Esophagus squamous epithelium (tissue), 5 donors: ENCODE results near the gene FAM124A. TPM values are rescaled to one million over a fixed set of nuclear protein-coding genes. Genes with fewer than 3 reads are reported as not detected.
A peak's percentile ranks its signal among the peaks of the same experiment; 100 is the strongest.

Experiments used
- DNase-seq: peaks from one replicate; lab custom pipeline; 2025; lab: John Stamatoyannopoulos, UW
- H3K27ac ChIP-seq, 4 donors: fragments of 200-600 bp; sonication (generic); one replicate each; pipeline ENCODE4 v1.5.1; 2016 to 2019; ENCODE audit warnings: mild to moderate bottlenecking in 1 of 4
- H3K27me3 ChIP-seq, 4 donors: fragments of 200-600 bp; sonication (generic); 1 replicate in 3 of 4; 2 replicates in 1 of 4; pipeline versions ENCODE4 v1.5.1 to v1.6.0; 2017 to 2021; ENCODE audit warnings: antibody characterized with exemption in 1 of 4
- H3K36me3 ChIP-seq, 3 donors: fragments of 200-600 bp; sonication (generic); one replicate each; pipeline ENCODE4 v1.5.1; 2016 to 2019
- H3K4me1 ChIP-seq, 3 donors: fragments of 200-600 bp; sonication (generic); one replicate each; pipeline ENCODE4 v1.5.1; 2017 to 2019
- H3K4me3 ChIP-seq, 4 donors: fragments of 200-600 bp; sonication (generic); 1 replicate in 3 of 4; 2 replicates in 1 of 4; pipeline ENCODE4 v1.5.1; 2016 to 2019; ENCODE audit warnings: mild to moderate bottlenecking in 2 of 4, moderate library complexity in 1 of 4
- H3K9me3 ChIP-seq, 3 donors: fragments of 200-600 bp; sonication (generic); one replicate each; pipeline ENCODE4 v1.5.1; 2016 to 2019
- POLR2A ChIP-seq, 4 donors: fragments of 450-650 bp; IDR thresholded peaks; one replicate each; pipeline ENCODE4 v1.6.1; 2017; ENCODE audit warnings: antibody characterized with exemption in 4 of 4, mild to moderate bottlenecking in 4 of 4, moderate library complexity in 3 of 4
- WGBS, 2 donors: methylation state at CpG; one replicate each; pipeline ENCODE4 v1.1.5; 2018; 5-methylcytosine and 5-hydroxymethylcytosine counted together
- intact Hi-C: fragments of 100-400 bp; cut with DNase I; formaldehyde crosslinking; loops from one replicate; pipeline ENCODE4 v1.15.0; 2022
- total RNA-seq, 4 donors: library from RNA; depleted of rRNA; stranded (reverse); fragments of >200 nt; gene quantifications; one replicate each; pipeline ENCODE4 v1.1.0, GENCODE V29; 2016
- TF ChIP-seq, protein P1 (sequence below), 6 experiments: fragments of 450-650 bp in 4 of 6; fragments of 200-600 bp in 2 of 6; sonication (generic) in 2 of 6; IDR thresholded peaks; one replicate each; pipeline ENCODE4 v1.5.1; 2016 to 2019; ENCODE audit warnings: antibody characterized with exemption in 6 of 6, mild to moderate bottlenecking in 4 of 6, moderate library complexity in 4 of 6
- donor health status: DM: yes; HTN: yes; CAD: no.

Gene FAM124A
- total RNA-seq, 4 donors from 2014 or later, result 0.45 to 2.5 (median 1.3) TPM

DNA sequence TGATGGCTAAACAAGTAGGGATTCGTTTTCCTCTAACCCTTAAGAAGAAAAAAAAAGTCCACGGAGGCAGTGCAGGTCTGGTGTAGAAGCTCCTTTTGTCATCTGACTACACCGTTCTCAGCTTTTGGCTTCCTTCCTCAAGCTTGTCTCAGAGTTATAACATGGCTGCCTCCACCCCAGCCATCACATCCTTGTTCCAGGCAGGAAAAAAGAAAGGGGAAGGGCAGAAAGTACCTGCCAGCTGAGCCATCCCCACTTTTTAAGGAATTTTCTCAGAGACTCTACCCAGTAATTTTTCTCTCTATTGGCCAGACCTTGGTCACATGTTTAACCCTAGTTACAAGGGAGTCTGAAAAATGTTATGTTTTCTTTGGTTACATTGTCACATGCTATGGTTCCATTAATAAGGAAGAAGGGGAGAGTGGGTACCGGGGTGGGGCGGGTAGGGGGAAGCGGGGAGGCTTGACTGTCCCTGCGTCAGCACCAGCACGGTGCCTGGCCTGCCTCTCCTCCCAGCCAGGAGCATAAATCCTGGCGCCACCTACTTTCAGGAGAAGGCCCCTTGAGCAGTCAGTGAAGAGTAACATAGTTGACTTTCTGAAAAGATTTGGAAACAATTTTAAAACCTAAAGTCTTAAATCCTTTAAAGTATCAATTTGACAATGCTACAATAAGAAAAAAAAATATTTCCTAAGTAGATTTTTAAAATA is 11.1 kb downstream of the FAM124A start:
- Histone ChIP-seq H3K4me1 (peaks cover 0 to 17% (median 3%) of the 10 kb centered on the region in 3 donors), H3K27ac (no peak overlapping the region), H3K27me3 (peaks cover 0 to 6% (median 0%) of the 10 kb centered on the region in 4 donors), H3K9me3 (no peaks in the 10 kb centered on the region), H3K36me3 (no peaks in the 10 kb centered on the region), H3K4me3 (no peak overlapping the region)
- 87 to 92% methylated on average over 5 to 9 of the region's 9 CpGs for WGBS, 2 donors
- TF ChIP-seq POLR2A (IDR thresholded peaks at IDR 0.05), result no peak
- TF ChIP-seq, protein P1, sequence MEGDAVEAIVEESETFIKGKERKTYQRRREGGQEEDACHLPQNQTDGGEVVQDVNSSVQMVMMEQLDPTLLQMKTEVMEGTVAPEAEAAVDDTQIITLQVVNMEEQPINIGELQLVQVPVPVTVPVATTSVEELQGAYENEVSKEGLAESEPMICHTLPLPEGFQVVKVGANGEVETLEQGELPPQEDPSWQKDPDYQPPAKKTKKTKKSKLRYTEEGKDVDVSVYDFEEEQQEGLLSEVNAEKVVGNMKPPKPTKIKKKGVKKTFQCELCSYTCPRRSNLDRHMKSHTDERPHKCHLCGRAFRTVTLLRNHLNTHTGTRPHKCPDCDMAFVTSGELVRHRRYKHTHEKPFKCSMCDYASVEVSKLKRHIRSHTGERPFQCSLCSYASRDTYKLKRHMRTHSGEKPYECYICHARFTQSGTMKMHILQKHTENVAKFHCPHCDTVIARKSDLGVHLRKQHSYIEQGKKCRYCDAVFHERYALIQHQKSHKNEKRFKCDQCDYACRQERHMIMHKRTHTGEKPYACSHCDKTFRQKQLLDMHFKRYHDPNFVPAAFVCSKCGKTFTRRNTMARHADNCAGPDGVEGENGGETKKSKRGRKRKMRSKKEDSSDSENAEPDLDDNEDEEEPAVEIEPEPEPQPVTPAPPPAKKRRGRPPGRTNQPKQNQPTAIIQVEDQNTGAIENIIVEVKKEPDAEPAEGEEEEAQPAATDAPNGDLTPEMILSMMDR (IDR thresholded peaks at IDR 0.05), result no peak
- no peak for DNase-seq
- intact Hi-C loops, result no loop called here

DNA sequence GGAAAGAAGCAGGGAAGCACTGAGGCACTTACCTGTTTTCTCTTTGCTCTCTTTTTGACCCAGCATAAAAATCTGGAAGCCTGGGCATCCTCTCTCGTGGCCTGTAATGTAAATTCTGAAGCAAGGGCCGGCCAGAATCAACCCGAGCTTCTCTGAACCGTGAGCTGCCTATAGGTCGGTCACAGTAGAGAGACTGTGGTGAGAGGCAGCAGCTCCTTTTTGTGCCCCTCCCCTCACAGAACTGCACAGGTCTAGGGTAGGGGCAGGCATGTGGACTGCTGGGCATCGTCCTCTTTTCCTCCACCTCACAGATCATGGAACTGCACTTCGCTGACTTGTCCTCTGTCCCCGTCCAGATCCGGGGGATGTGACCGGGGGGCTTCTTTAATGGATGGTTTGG is 12.5 kb downstream of the FAM124A start:
- Histone ChIP-seq H3K9me3 (no peaks in the 10 kb centered on the region), H3K4me1 (peaks cover 0 to 15% (median 3%) of the 10 kb centered on the region in 3 donors), H3K4me3 (no peak overlapping the region), H3K36me3 (no peaks in the 10 kb centered on the region), H3K27me3 (peaks cover 0 to 6% (median 0%) of the 10 kb centered on the region in 4 donors), H3K27ac (no peak overlapping the region)
- 79 to 85% methylated on average over 9 to 10 of the region's 10 CpGs for WGBS, 2 donors
- intact Hi-C loops, result no loop called here
- DNase-seq, result no peak
- no peak for TF ChIP-seq POLR2A (IDR thresholded peaks at IDR 0.05)
- TF ChIP-seq, protein P1 (IDR thresholded peaks at IDR 0.05), result no peak

DNA sequence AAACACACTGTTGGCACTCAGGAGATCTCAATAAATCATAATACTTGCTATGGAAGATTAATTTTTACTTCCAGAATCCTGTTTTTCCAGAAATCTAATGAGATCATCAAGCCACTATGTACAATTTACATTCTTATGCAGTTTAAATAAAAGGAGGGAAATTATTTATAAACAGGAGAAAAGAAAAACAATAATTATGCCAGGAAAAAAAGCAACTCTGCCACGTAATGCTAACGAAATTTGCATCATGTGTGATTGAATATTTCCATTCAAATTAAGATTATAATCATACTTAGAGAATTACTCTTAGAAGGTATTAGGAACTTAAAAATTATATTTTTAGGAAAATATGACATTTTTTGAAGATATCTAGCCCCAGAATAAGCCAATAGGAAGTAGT is 13.0 kb downstream of the FAM124A start:
- WGBS, 2 donors, result 74 to 78% methylated on average over 2 of the region's 2 CpGs

DNA sequence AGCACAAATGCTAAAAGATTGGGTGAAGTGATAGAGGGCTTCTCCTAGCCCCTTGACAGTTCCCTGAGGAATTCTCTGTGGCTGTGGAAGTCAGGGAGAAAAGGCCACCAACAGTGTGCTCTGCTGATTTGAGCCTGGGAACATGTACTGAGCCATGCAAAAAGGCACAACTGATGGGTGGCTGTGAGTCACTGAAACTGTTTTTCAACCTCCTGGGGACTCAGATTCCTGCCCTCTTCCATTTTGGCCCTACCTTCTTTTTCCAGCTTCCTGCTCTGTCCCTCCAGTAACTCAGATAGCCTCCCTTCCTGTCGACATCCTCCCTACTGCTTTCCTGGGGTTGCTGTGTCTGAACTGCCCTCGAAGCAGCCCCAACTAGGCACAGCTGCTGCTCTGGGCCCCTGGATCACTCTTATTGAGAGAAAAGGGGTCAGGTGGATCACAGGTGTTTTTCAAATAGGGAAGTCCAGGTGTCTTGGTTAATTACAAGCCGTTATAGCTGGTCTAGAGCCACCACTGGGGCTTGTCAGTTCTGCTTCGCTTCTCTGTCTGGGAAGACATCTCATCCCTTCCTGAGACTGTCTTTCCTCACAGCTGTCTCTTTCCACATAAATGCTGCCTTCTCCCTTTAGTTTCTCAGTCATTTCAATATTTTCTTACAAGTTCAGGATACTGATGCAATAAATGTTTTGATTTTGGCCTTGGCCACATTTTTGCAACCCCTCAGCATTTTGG is 13.7 kb downstream of the FAM124A start:
- H3K27me3 ChIP-seq, result peaks cover 0 to 6% (median 0%) of the 10 kb centered on the region in 4 donors
- TF ChIP-seq POLR2A (IDR thresholded peaks at IDR 0.05), result no peak
- TF ChIP-seq, protein P1 (IDR thresholded peaks at IDR 0.05), result no peak
- no peak overlapping the region for H3K4me3 ChIP-seq
- no peak for DNase-seq
- H3K9me3 ChIP-seq, result no peaks in the 10 kb centered on the region
- peaks cover 0 to 2% (median under 1%) of the 10 kb centered on the region in 3 donors for H3K4me1 ChIP-seq
- intact Hi-C loops, result no loop called here
- peak overlapping the region in 2 of 4 donors; percentile 7 to 34 for H3K27ac ChIP-seq
- no peaks in the 10 kb centered on the region for H3K36me3 ChIP-seq
- WGBS, 2 donors, result 56 to 78% methylated on average over 4 of the region's 4 CpGs

More for the DNA sequence above, 13.0 kb downstream of the FAM124A start:
- H3K4me1 ChIP-seq, result peaks cover 0 to 10% (median 3%) of the 10 kb centered on the region in 3 donors
- TF ChIP-seq, protein P1 (IDR thresholded peaks at IDR 0.05), result no peak
- TF ChIP-seq POLR2A (IDR thresholded peaks at IDR 0.05), result no peak
- H3K4me3 ChIP-seq, result no peak overlapping the region
- no peak for DNase-seq
- H3K27ac ChIP-seq, result no peak overlapping the region
- intact Hi-C loops, result no loop called here
- no peaks in the 10 kb centered on the region for H3K36me3 ChIP-seq
- H3K9me3 ChIP-seq, result no peaks in the 10 kb centered on the region
- H3K27me3 ChIP-seq, result peaks cover 0 to 6% (median 0%) of the 10 kb centered on the region in 4 donors

DNA sequence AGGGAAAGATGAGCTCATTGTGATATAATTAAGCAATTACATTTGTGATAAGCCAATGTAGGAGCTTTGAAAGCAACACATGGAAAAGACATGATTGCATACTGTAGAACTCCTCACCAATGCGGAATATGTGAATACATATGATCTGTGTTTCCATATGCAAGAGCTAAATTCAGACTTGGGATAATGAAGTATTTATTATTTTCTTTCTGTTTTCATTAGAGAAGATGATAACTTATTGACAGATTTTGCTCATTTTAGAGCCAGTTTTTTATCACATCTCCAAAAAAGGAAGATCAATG is 14.2 kb downstream of the FAM124A start:
- DNase-seq, result no peak
- WGBS, 2 donors, result 84 to 86% methylated on average over 1 of the region's 1 CpG
- Histone ChIP-seq H3K4me1 (no peaks in the 10 kb centered on the region), H3K36me3 (no peaks in the 10 kb centered on the region), H3K27ac (no peak overlapping the region), H3K4me3 (no peak overlapping the region), H3K27me3 (peaks cover 0 to 6% (median 0%) of the 10 kb centered on the region in 4 donors), H3K9me3 (no peaks in the 10 kb centered on the region)
- intact Hi-C loops, result no loop called here
- TF ChIP-seq POLR2A (IDR thresholded peaks at IDR 0.05), result no peak
- TF ChIP-seq, protein P1 (IDR thresholded peaks at IDR 0.05), result no peak
